Measurements from ENCODE around the gene CLCN2.

Gene CLCN2

GRCh38 chr3:184361532-184361931 is at the start of gene CLCN2, which contains the start of gene POLR2H:
CLCN2 (minus strand) TSS chr3:184361605; CDS start chr3:184361479, 126 bp downstream.
POLR2H (plus strand) TSS chr3:184361710; CDS start chr3:184363493, 1,783 bp downstream.
- DNase-seq = peak; percentile 34 to 81

- DNase-seq = no peak
These were observed 48.6 kb upstream of the CLCN2 start for GRCh38 chr3:184409946-184410500.

GRCh38 chr3:184409331-184409926 is 48.0 kb upstream of the CLCN2 start:
- no peak for DNase-seq

- no peak for DNase-seq
These were observed 43.9 kb upstream of the CLCN2 start for GRCh38 chr3:184405075-184406030.

- DNase-seq = no peak
These were observed 38.0 kb upstream of the CLCN2 start for GRCh38 chr3:184399410-184399809.

GRCh38 chr3:184395320-184395660 is 33.9 kb upstream of the CLCN2 start:
- DNase-seq = no peak

GRCh38 chr3:184391266-184391665 is 29.9 kb upstream of the CLCN2 start:
- no peak for DNase-seq

GRCh38 chr3:184389935-184390528 is 28.6 kb upstream of the CLCN2 start:
- DNase-seq = no peak

- DNase-seq = no peak
These were observed 28.0 kb upstream of the CLCN2 start for GRCh38 chr3:184389384-184389783.

- DNase-seq = no peak
These were observed 27.5 kb upstream of the CLCN2 start for GRCh38 chr3:184388936-184389230.

GRCh38 chr3:184388164-184388935 is 26.9 kb upstream of the CLCN2 start:
- no peak for DNase-seq

- no peak for DNase-seq
These were observed 25.8 kb upstream of the CLCN2 start for GRCh38 chr3:184387174-184387714.

- no peak for DNase-seq
These were observed 24.8 kb upstream of the CLCN2 start for GRCh38 chr3:184386047-184386806.

GRCh38 chr3:184384856-184385422 is 23.5 kb upstream of the CLCN2 start:
- DNase-seq = no peak

- DNase-seq = no peak
These were observed 22.9 kb upstream of the CLCN2 start for GRCh38 chr3:184384342-184384741.

GRCh38 chr3:184383033-184383740 is 21.8 kb upstream of the CLCN2 start:
- no peak for DNase-seq

- no peak for DNase-seq
These were observed 21.1 kb upstream of the CLCN2 start for GRCh38 chr3:184382326-184383032.

- no peak for DNase-seq
These were observed 20.1 kb upstream of the CLCN2 start for GRCh38 chr3:184381261-184382224.

All from NCI-H1930 (cell line).